HG02610 (cell line): ENCODE results near the gene TAF6L.
"Not testable (repeated sequence)": the region's sequence is repeated elsewhere in the genome, so short reads cannot be mapped to it uniquely, and the experiment has no call there.

Experiments used
- ATAC-seq: cut with Tn5 transposase; IDR thresholded peaks from one replicate; pipeline ENCODE4 v1.9.1; 2021; ENCODE audit warnings: mild to moderate bottlenecking, moderate library complexity; ENCODE audit not compliant: unreplicated experiment

Gene TAF6L

GRCh38 chr11:62805076-62805892 is 34.1 kb downstream of the TAF6L start, which contains the start of gene NXF1:
Gene NXF1, minus strand, starts transcription at chr11:62805440. Its CDS starts 84 bp downstream, at chr11:62805356.
- ATAC-seq: peak; percentile 81

GRCh38 chr11:62805961-62806441 is 34.8 kb downstream of the TAF6L start:
- ATAC-seq: no peak

- ATAC-seq: no peak
Measured at GRCh38 chr11:62806611-62807121, 35.5 kb downstream of the TAF6L start.

DNA sequence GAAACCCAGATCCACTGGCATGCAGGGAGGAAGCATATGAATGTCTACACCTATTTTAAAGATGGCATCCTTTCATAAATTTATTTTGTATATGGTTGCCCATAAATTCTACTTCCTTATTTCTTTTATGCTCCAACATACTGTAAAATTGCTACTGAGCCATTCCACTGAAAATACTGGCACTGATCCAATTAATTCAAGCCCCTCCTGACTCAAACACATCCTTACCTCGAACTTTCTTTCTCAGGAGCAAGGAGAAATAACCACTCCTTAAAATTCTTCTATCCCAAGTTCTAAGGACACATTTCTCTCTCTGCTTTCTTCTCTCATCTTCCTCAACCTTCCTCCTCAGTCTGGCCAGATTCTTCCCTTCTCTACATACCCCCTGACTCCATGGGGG is 39.6 kb downstream of the TAF6L start:
- ATAC-seq: no peak

GRCh38 chr11:62811659-62812058 is 40.5 kb downstream of the TAF6L start:
- no peak for ATAC-seq

- no peak for ATAC-seq
Measured at GRCh38 chr11:62816557-62816956, 45.4 kb downstream of the TAF6L start.

DNA sequence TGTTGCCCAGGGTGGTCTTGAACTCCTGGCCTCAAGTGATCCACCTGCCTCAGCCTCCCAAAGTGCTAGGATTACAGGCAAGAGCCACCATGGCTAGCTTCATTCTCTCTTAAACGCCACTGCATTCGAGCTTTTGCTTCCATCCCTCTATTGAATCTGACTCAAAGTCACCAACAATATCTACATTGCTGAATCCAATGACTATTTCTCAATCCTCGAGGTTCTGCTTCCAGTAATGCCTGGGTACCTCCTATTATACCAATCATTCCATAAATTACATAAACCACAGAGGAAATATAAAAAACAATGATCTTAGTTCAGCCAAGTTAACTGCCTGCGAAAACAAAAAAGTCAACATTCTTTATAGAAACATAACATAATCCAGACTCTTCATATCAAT is 45.9 kb downstream of the TAF6L start:
- ATAC-seq: no peak

DNA sequence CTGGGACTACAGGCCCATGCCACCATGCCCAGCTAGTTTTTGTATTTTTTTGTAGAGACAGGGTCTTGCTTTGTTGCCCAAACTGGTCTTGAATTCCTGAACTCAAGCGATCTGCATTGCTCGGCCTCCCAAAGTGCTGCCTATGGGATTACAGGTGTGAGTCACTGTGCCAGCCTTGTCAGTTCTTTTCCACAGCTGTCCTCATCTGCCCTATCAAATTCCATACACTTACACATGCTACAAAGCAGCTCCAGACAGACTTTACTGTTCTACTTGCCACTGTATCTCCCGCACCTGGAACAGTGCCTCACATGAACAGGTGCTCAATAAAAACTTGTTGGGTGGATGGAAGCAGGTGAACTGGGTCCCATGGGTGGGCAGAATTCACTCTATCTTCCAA is 52.5 kb downstream of the TAF6L start:
- no peak for ATAC-seq

DNA sequence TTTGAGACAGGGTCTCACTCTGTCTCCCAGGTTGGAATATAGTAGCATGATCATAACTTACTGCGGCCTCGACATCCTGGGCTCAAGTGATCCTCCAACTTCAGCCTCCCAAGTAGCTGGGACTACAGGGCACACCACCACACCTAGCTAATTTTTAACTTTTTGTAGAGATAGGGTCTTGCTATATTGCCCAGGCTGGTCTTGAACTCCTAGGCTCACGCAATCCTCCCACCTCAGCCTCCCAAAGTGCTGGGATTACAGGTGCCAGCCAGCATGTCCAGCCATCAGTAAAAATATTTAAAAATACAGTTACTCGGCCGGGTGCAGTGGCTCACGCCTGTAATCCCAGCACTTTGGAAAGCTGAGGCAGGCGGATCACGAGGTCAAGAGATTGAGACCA is 56.9 kb downstream of the TAF6L start:
- not testable (repeated sequence) for ATAC-seq

DNA sequence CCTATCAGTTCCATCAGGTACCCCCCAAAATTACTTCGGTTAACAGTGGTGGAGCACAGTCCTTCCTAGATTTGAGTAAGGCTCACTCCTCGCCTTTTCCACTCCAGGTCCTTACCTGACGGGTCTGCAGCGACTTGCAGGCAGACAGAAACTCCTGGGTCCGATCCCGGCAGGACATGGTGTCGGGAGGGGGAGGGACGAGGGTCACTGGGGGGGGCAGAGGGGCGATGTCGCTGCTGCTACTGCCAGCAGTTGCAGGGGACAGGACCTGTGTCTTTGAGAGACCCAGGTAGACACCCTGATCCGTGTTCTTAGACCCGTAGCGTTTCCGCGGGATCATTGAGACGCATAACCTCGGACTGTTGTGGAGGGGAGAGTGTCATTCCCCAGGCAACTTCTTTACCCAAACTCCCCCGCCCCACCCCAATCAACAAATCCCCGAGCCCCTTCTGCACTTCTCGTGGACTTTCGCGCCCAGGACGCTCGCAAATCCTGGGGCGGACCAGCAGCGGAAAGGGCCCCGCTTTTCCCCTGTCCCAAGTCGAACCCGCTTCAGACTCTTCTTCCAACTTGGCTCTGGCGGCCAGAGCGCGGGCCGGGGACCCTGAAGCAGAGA is 59.8 kb downstream of the TAF6L start:
- no peak for ATAC-seq

DNA sequence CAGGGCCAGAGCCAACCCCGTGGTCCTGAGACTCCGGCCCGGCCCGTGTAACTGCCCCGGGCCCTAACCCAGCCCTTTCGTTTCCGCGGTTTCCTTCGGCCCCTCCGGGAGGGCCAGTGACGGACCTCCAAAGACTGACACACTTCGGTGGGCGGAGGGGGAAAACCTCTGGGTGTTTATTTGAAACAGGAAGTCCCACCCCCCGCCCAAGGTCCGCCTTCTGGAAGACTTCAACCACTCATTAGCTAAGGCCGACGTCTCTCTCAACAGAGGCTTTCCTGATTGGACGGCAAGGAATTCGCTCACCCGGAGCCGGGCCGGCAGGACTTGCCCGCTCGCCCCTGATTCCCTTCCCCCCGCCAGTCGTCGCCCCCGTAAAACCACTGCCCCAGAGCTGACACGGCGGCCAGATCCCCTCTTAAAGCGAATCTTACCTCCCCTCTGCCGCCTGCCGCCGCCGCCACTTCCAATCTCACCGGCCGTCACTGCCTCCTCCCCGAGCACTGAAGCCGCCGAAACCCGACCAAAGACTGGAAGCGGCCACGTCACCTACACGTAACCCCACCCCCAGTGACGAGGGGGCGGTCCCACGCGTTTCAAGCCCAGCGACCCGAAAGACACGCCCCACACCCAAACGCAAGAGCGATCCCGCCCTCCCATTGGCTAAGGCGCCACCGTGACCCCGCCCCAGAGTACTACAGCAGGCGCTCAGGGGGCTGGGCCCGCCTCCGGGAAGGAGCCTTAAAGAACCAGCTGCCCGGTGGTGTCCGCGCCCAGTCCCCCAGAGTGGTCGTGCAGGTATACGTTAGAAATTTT is 60.5 kb downstream of the TAF6L start, which contains the start of gene STX5:
Gene STX5 (minus strand): TSS at position 532 of the 816 bp plus-strand sequence. CDS start 808 bp downstream, outside the sequence.
- ATAC-seq: peak; percentile 83

DNA sequence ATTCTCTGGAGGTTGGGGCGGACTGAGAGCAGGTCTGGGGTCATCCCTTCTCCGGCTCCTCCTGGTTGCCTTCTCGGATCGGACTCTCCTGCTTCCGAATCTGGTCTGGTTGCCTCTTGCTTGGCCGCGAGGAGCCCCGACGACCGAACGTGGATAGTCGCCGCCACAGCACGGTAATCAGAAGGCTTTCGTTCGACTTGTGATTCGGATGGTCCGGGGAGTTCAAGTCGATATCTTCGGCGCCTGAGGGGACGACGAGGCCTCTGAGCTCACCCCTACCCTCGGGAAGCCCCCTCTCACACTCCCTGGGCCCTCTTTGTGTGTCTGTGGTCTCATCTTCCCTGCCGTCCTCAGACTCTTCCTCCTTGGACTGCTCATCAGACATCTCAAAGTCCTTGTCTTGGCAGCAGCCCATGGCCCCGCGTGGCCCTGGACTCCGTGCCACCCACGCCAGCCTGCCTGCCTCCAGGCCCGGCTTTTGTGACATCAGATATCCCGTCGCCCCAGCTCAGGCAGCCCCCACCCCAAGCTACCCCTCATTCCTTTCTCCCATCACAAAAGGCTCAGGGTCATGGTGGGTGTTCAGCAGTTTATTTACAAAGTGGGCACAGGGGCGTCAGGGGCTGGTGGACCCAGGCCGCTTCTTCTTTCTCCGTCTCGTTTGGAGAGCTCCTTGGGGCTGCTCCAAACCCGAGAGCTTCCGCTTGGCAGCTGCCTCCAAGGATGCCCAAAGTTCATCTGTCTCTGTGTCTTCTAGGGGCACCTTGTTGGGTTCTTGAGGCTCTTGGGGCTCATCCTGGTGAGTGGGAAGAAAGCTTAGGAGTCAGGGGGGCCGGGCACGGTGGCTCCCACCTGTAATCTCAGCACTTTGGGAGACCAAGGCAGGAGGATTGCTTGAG is 61.4 kb downstream of the TAF6L start, which contains the start of gene TEX54:
Gene TEX54 (minus strand): TSS at position 506 of the 899 bp plus-strand sequence.
- ATAC-seq: peak; percentile 1

- no peak for ATAC-seq
Measured at GRCh38 chr11:62835336-62835735, 64.1 kb downstream of the TAF6L start.
